ENCODE data around the gene LRRC56. TPM values are rescaled to one million over a fixed set of nuclear protein-coding genes. Genes with fewer than 3 reads are reported as not detected.

LRRC56 gene
- total RNA-seq, 2 experiments from 2014 or later, result 1.9 to 2.2 TPM

DNA sequence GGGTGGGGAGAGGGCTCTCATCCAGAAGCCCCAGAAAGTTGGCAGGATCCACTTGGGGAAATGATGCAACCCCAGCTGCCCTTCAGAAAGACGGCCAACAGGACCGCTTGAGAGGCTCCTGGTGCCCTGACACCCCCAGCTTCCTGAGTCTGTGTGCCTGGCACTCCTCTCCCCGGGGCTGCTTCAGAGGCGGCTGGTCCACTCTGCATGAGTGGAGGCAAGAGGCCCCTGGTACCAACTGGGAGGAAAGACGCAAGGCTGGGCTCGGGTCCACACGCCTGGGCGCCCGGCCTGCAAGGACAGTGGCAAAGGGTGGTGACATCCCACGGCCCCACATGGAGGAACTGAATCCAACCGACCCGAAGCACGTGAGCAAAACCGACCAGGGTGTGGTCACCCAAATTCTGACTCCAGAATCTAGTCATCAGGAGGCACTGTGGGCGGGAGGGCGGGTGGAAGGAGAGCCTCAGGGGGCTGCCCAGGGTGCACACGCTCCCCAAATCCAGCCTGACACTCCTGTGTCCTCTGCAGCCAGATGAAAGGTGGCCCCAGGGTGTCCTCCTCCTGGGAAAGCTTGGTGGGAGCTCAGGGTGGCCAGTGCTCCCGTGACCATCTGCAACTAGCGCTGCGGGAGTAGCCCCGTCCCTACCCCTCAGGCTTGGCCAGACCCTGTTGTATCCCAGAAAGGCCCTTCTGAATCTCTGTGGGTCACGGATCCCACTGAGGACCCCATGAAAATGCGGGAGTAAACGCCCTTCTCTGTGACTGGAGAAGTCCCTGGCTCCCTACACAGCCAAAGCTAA lies 33.9 kb upstream of the LRRC56 start:
- ChIA-PET CTCF (interaction anchor here (3.8 kb wide), 1 partner anchor 15 kb away, joined by 24 read pairs; no protein-coding TSS in a partner anchor), POLR2A (no interaction called here)
- no peak for ATAC-seq
- Mint-ChIP-seq H3K4me3 (peak overlapping the region; percentile 25), H3K27me3 (ENCODE audit: low read depth) (no peaks in the 10 kb centered on the region), H3K9me3 (ENCODE audit: insufficient read depth) (no peaks in the 10 kb centered on the region), H3K36me3 (ENCODE audit: low read depth) (peaks cover 24% of the 10 kb centered on the region), H3K27ac (peak overlapping the region; percentile 55), H3K4me1 (ENCODE audit: low read depth) (peaks cover 29% of the 10 kb centered on the region)
- no peak for DNase-seq

DNA sequence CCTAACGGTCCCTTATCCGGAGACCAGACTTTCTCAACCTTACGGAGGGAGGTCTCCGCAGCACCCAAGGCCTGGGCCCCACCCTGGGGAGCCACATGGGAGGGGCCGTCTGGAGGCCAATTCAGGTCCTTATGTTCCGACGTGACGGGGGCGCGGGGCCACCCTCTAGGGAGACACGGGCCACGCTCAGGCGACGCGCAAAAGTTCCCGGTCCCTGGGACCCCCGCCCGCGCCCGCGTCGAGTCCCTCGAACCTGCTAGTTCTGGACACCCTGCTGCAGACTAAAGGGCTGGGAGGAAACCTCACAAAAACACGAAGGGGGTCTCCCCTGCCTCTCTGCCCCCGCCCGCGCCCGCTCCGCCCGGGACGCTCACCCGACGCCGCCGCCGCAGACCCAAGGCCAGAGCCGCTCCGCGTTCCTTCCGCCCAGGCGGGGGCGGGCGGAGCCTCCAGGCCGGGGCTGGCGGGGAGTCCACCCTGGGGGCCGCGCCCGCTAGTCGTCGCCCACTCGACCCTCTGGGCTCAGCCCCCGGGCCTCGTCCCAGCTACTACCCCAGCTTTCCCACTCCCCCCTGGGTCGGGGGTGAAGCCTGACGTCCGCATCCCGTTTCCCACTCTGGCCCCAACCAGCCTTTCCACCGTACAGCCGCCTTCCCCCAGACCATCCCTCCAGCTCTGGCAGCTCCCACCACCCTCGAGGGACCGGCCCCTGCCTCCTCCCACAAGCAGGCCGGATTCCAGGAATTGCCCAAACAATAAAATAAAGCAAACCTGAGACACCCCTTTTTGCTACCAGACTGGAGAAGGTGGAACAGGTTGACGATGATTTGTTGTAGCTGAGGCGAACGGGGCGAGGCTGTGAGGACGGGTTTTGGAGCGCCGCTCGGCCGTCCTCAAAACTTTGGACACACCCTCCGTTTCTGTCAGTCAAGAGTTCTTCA lies 33.0 kb upstream of the LRRC56 start:
- H3K27me3 Mint-ChIP-seq (ENCODE audit: low read depth), result no peaks in the 10 kb centered on the region
- ChIA-PET CTCF (interaction anchor here (0.7 to 3.8 kb wide), 3 partner anchors 14 to 54 kb away, joined by 3 to 24 read pairs (median 15); partner anchors contain the start of gene PTDSS2), POLR2A (no interaction called here)
- peaks cover 23% of the 10 kb centered on the region for H3K36me3 Mint-ChIP-seq (ENCODE audit: low read depth)
- H3K4me1 Mint-ChIP-seq (ENCODE audit: low read depth), result peaks cover 29% of the 10 kb centered on the region
- peak overlapping the region; percentile 70 for H3K27ac Mint-ChIP-seq
- H3K4me3 Mint-ChIP-seq, result peak overlapping the region; percentile 96
- ATAC-seq (no peak), DNase-seq (no peak)
- no peaks in the 10 kb centered on the region for H3K9me3 Mint-ChIP-seq (ENCODE audit: insufficient read depth)

DNA sequence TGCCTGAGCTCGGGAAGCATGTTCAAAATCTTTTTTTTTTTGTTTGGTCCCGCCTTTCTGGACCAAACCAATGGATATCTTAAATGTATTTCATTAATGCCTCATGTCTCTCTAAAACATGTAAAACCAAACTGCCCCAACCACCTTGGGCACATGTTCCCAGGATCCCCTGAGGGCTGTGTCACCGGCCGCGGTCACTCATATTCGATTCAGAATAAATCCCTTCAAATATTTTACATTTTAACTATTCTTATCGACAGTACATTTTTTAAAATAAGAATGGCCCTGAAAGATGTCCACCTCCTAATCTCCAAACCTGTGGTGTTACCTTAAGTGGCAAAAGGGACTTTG lies 32.4 kb upstream of the LRRC56 start:
- H3K4me1 Mint-ChIP-seq (ENCODE audit: low read depth), result peaks cover 29% of the 10 kb centered on the region
- H3K27me3 Mint-ChIP-seq (ENCODE audit: low read depth), result no peaks in the 10 kb centered on the region
- CTCF ChIA-PET, result interaction anchor here (0.7 to 3.8 kb wide), 3 partner anchors 14 to 55 kb away, joined by 3 to 24 read pairs (median 15); partner anchors contain the start of gene PTDSS2
- POLR2A ChIA-PET, result no interaction called here
- H3K9me3 Mint-ChIP-seq (ENCODE audit: insufficient read depth), result no peaks in the 10 kb centered on the region
- peak overlapping the region; percentile 96 for H3K4me3 Mint-ChIP-seq
- ATAC-seq, result no peak
- H3K27ac Mint-ChIP-seq, result peak overlapping the region; percentile 74
- DNase-seq, result no peak
- H3K36me3 Mint-ChIP-seq (ENCODE audit: low read depth), result peaks cover 25% of the 10 kb centered on the region

DNA sequence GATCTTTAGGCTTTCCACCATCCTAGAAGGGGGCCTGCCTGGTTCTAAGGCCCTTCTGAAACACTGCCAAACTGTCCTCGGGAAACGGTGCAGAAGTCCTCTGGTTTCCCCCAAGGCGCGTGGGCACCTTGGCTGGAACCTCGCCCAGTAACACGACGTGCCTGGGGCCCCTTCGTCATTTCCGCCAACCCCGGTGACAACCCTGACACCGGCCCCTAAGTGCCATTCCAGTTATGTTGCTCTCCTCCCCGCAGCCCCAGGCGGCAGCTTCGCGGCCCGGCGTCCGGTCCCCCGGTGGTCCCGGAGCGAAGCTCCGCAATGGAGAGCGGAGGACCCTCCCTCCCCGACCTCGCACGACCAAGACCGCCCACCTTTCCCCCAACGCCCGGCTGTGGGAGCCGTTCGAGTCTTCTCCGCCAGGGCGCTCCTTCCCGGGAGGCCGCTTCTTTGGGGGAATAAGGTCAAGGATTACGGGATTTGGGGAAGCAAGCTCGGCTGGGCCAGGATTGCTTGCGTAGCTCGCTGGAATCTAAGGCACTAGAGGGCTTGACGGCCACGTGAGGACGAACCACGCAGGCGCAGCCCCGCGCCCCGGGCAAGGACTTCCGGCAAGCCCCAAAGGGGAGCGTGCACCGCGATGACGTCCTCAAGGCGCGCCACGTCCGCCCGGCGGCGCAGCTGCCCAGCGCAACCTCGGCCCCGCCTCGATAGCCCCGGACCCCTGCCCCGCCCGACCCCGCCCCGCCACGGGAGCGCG lies 30.9 kb upstream of the LRRC56 start:
- Mint-ChIP-seq H3K9me3 (ENCODE audit: insufficient read depth) (no peaks in the 10 kb centered on the region), H3K27me3 (ENCODE audit: low read depth) (no peaks in the 10 kb centered on the region), H3K36me3 (ENCODE audit: low read depth) (peaks cover 20% of the 10 kb centered on the region), H3K27ac (peak overlapping the region; percentile 99), H3K4me1 (ENCODE audit: low read depth) (peaks cover 29% of the 10 kb centered on the region), H3K4me3 (peak overlapping the region; percentile 96)
- ATAC-seq, result peak; percentile 81
- POLR2A ChIA-PET, result interaction anchor here (0.6 to 1.6 kb wide), 14 partner anchors 9 to 239 kb away, joined by 3 to 8 read pairs (median 4); partner anchors contain the start of genes HRAS, PTDSS2, SIGIRR and TMEM80
- CTCF ChIA-PET, result interaction anchor here (3.7 to 3.8 kb wide), 2 partner anchors 12 to 56 kb away, joined by 15 to 24 read pairs; partner anchors contain the start of gene PTDSS2
- peak; percentile 98 for DNase-seq

DNA sequence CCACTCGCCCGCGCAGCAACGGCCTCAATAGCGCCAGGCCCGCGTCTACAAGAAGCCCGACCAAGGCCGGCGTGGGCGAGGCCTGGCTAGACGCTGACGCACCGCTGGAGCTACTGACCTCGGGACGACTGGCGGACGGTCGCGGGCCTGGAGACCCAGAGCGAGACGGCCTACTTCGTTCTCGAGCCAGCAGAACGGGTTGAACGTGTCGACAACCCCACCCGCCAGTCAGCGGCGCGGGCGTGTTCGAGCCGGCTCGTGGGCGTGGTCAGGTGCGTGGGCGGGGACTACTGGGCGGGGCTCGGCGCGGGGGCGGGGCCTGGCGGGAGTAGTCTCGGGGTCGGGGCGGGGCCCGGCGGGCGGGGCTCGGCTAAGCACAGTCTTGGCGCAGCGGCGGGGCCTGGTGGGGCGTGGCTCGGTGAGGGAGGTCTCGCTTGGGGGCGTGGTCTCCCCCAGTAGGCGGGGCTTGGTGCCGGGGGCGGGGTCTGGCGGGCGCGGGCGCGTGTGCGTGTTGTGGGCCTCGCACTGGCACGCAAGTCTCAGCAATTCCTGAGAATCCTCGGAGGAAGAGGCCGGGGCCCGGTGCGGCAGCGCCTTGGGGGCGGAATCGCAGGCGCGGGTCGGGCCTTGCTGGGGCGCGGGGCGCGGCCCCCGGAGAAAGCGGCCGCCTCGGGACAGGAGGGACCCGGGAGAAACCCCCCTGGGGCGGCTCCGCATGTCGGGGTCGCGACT lies 30.2 kb upstream of the LRRC56 start, which contains the start of gene RNH1:
Gene RNH1 (minus strand): TSS at position 248 of the 732 bp plus-strand sequence. CDS start 5,080 bp downstream, outside the sequence.
- DNase-seq, result peak; percentile 99
- peaks cover 20% of the 10 kb centered on the region for H3K36me3 Mint-ChIP-seq (ENCODE audit: low read depth)

DNA sequence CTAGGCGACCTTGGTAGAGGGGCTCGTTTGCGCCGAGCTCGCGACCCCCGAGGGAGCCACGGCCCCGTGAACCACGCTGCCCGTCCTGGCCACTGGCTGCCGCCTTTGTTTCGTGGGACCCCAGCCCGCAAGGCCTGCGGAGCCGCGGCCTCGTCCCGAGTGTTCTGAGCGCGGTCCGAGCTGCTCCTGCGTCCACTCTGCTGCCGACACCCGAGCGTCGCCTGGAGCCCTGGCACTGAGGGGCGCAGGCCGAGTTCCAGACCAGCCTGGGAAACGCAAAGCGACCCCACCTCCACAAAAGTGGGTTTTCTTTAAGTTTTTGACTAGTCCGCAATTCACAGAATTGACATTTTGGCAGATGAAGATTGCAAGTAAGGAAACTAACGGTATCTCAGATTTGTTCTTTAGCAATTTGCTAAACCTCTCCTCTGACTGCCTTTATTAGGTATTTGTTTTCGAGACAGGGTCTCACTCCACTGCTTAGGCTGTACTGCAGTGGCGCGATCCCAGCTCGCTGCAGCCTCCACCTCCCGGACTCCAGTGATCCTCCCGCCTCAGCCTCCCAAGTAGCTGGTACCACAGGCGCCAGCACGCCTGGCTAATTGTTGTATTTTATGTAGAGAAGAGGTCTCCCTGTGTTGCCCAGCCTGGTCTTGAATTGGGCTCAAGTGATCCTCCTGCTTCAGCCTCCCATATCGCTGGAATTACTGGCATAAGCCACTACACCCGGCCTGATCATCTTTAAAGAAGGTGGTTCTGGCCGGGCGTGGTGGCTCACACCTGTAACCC lies 29.4 kb upstream of the LRRC56 start:
- Mint-ChIP-seq H3K4me3 (peak overlapping the region; percentile 96), H3K9me3 (ENCODE audit: insufficient read depth) (no peaks in the 10 kb centered on the region), H3K4me1 (ENCODE audit: low read depth) (peaks cover 31% of the 10 kb centered on the region), H3K27ac (peak overlapping the region; percentile 63), H3K36me3 (ENCODE audit: low read depth) (peaks cover 20% of the 10 kb centered on the region), H3K27me3 (ENCODE audit: low read depth) (no peaks in the 10 kb centered on the region)
- ATAC-seq, result no peak
- no peak for DNase-seq
- CTCF ChIA-PET, result interaction anchor here (3.6 to 3.7 kb wide), 2 partner anchors 11 to 58 kb away, joined by 15 to 16 read pairs; partner anchors contain the start of gene PTDSS2
- POLR2A ChIA-PET, result no interaction called here

More for the DNA sequence above, 30.2 kb upstream of the LRRC56 start, which contains the start of gene RNH1:
- peak; percentile 81 for ATAC-seq
- Mint-ChIP-seq H3K9me3 (ENCODE audit: insufficient read depth) (no peaks in the 10 kb centered on the region), H3K27ac (peak within 1 kb of the TSS; percentile 99), H3K4me3 (peak within 1 kb of the TSS; percentile 96), H3K27me3 (ENCODE audit: low read depth) (no peaks in the 10 kb centered on the region), H3K4me1 (ENCODE audit: low read depth) (peaks cover 31% of the 10 kb centered on the region)
- CTCF ChIA-PET, result interaction anchor here (3.6 to 3.8 kb wide), 3 partner anchors 11 to 57 kb away, joined by 15 to 24 read pairs (median 16); partner anchors contain the start of gene PTDSS2
- POLR2A ChIA-PET, result interaction anchor here (0.7 to 1.6 kb wide), 13 partner anchors 9 to 240 kb away, joined by 3 to 8 read pairs (median 4); partner anchors contain the start of genes HRAS, PTDSS2, SIGIRR and TMEM80

DNA sequence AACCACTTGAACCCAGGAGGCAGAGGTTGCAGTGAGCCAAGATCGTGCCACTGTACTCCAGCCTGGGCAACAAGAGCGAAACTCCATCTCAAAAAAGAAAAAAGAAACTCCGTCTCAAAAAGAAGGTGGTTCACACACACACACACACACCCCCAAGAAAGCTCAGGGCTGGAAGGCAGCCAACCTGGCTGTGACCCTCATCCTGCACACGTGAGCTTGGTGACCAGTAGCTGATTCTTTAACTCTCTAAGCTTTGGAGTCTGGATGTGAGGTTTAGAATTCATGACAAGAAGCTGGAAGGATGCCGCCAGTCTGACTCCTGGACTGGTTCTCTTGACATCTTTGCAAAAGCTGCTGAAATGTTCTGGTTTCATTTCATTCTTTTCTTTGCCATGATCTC lies 28.4 kb upstream of the LRRC56 start:
- H3K4me3 Mint-ChIP-seq, result peak overlapping the region; percentile 25
- CTCF ChIA-PET, result interaction anchor here (1.4 to 3.6 kb wide), 2 partner anchors 9 to 10 kb away, joined by 5 to 16 read pairs; no protein-coding TSS in a partner anchor
- no peaks in the 10 kb centered on the region for H3K27me3 Mint-ChIP-seq (ENCODE audit: low read depth)

DNA sequence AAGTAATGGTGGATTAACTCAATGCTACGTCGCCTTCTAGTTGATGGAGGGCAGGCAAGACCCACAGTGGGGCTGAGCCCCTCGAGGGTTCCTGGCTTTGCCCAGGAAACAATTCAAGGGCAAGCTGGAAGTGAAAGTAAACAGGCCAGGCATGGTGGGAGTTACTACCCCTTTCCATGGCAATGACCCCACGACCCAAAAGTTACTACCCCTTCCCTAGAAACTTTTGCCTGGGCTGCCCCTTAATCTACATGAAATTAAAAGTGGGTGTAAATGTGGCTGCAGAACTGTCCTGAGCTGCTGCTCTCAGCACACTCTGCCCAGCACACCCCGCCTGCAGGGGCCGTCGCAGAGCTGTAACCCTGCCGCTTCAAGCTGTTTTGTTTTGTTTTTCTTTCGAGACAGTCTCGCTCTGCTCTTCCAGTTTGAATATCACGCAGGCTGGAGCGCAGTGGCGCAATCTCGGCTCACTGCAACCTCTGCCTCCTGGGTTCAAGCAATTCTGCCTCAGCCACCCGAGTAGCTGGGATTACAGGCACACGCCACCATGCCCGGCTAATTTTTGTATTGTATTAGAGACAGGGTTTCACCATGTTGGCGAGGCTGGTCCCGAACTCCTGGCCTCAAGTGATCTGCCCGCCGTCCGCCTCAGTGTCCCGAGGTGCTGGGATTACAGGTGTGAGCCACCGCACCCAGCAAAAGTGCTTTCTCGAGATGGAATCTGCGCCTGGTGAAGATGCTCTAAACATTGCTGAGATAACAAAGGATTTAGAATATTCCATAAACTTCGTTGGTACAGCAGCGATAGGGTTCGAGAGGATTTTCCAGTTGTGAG lies 24.3 kb upstream of the LRRC56 start:
- H3K4me3 Mint-ChIP-seq, result no peak overlapping the region
- no peak for DNase-seq
- POLR2A ChIA-PET, result no interaction called here
- no peak for ATAC-seq
- peaks cover 9% of the 10 kb centered on the region for H3K4me1 Mint-ChIP-seq (ENCODE audit: low read depth)
- no peak overlapping the region for H3K27ac Mint-ChIP-seq
- CTCF ChIA-PET, result no interaction called here
- peaks cover 29% of the 10 kb centered on the region for H3K36me3 Mint-ChIP-seq (ENCODE audit: low read depth)
- H3K9me3 Mint-ChIP-seq (ENCODE audit: insufficient read depth), result peaks cover 8% of the 10 kb centered on the region
- no peaks in the 10 kb centered on the region for H3K27me3 Mint-ChIP-seq (ENCODE audit: low read depth)

More for the DNA sequence above, 28.4 kb upstream of the LRRC56 start:
- peaks cover 25% of the 10 kb centered on the region for H3K4me1 Mint-ChIP-seq (ENCODE audit: low read depth)
- DNase-seq (no peak), ATAC-seq (no peak)
- no peaks in the 10 kb centered on the region for H3K9me3 Mint-ChIP-seq (ENCODE audit: insufficient read depth)
- peaks cover 23% of the 10 kb centered on the region for H3K36me3 Mint-ChIP-seq (ENCODE audit: low read depth)
- POLR2A ChIA-PET, result interaction anchor here (0.7 kb wide), 1 partner anchor 122 kb away, joined by 4 read pairs; no protein-coding TSS in a partner anchor
- H3K27ac Mint-ChIP-seq, result no peak overlapping the region

DNA sequence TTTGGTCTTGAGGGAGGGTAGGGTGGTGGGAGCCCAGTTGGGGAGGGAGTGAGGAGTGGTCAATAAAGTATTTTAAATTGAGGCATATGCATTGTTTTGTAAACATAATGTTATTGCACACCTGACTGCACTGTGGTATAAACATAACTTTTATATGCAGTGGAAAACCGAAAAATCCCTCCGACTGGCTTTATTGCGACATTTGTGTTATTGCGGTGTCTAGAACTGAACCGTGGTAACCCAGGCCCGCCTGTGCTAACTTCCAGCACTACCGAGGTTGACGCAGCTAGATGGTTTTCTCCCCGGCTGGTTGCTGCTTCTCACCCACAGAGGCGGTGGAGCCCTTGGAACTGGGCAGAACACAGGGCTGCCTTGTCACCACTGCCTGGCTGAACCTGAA lies 22.7 kb upstream of the LRRC56 start:
- Mint-ChIP-seq H3K9me3 (ENCODE audit: insufficient read depth) (peaks cover 8% of the 10 kb centered on the region), H3K4me1 (ENCODE audit: low read depth) (peaks cover 12% of the 10 kb centered on the region), H3K27ac (no peak overlapping the region), H3K27me3 (ENCODE audit: low read depth) (no peaks in the 10 kb centered on the region), H3K36me3 (ENCODE audit: low read depth) (peaks cover 24% of the 10 kb centered on the region), H3K4me3 (no peak overlapping the region)
- ChIA-PET POLR2A (no interaction called here), CTCF (no interaction called here)
- ATAC-seq (no peak), DNase-seq (no peak)
